Hematopoietic multipotent progenitor cell treated with erythropoietin and hydrocortisone succinate and interleukin-3 and kit ligand, for 8 days (in vitro differentiated cells): ENCODE data around the gene PRKCA.

Experiments
- DNase-seq: peaks from one replicate; pipeline ENCODE4 v3.0.0-alpha.2; 2015

PRKCA gene

DNA sequence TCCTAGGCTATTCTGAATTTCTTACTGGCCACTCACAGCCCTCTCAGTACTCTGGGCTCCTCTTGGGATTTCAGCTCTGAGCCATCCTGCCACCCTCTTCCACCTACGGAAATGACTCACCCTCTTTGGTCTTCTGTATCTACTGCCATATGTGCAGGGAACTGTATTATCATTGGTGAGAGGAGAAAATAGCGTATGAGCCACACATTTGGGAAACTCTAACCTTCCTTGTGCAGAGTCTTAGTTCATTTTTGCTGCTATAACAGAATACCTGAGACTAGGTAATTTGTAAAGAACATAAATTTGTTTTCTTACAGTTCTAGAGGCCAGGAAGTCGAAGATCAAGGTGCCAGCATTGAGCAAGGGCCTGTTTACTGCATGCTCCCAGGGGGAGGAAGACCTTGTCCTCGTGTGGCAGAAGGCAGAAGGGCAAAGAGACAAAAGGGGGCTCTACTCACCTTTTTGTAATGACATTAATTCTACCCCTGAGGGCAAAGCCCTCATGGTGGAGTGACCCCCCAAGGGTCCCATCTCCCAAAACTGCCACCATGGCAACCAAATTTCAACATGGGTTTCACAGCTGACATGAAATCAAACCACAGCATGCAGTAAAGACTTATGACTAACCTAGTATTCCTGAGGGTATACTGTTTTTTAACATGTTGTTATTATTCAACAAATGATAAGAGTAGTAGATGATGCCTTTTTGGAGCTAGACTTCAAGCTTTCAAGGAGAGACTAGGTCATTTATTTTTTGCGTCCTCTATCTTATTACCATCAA, 191.8 kb downstream of the PRKCA start:
- DNase-seq = peak; percentile 47

GRCh38 chr17:66495035-66495434, 192.6 kb downstream of the PRKCA start:
- DNase-seq = no peak

DNA sequence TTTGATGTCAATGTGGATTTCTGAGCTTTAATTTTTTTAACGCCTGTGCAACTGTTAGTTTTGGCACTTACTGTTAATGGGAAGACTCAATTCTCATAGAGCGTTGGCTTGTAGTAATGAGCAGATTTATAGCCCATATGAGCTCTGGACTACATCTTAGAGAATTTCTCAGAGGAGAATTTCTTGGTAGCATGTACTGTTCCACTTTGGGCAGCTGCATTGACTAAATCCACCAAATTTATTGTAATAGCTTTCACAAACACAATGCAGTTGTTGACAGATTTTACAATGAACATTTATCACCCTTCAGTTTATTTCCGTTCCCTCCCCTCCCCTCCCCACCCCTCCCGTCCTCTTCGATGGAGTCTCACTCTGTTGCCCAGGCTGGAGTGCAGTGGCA, 193.9 kb downstream of the PRKCA start:
- DNase-seq = no peak

- DNase-seq = no peak
Observed at GRCh38 chr17:66498580-66498979, 196.2 kb downstream of the PRKCA start.

GRCh38 chr17:66506641-66507040, 204.2 kb downstream of the PRKCA start:
- DNase-seq = no peak

GRCh38 chr17:66507103-66507923, 204.9 kb downstream of the PRKCA start:
- DNase-seq = peak; percentile 43

DNA sequence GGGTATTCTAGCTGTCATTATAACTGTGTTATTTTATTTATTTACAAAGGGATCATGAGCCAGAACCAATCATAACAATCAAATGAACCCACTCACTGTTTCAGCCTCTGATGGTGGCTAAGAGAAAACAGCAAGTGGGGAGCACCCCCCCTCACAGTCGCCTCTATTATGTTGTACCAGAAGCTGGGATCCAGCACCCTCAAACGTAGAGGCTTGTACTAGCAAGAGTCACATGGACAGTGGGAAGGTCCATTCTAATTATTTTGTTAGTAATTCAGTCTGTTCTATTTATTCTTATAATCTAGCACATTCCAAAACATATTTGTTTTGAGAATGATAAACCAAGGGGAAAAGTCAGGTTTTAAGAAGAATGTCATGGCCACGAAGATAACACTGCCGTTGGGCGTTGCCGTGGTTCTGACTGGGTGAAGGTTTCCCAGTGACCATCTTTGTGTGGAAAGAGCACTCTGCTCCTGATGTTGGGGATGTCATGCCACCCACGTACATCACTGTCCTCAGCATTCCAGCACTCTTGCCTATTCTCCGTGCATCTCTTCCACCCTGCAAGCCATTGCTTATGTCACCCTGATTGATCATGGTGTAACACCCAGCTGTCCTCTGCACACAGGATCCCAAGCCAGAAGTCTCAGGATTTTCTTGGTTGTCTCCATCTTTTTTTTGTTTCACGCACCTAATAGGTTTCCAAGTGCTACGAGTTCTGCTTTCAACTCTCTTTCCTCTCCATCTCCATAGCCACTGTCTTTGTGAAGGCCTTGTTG, 205.8 kb downstream of the PRKCA start:
- peak; percentile 35 for DNase-seq

DNA sequence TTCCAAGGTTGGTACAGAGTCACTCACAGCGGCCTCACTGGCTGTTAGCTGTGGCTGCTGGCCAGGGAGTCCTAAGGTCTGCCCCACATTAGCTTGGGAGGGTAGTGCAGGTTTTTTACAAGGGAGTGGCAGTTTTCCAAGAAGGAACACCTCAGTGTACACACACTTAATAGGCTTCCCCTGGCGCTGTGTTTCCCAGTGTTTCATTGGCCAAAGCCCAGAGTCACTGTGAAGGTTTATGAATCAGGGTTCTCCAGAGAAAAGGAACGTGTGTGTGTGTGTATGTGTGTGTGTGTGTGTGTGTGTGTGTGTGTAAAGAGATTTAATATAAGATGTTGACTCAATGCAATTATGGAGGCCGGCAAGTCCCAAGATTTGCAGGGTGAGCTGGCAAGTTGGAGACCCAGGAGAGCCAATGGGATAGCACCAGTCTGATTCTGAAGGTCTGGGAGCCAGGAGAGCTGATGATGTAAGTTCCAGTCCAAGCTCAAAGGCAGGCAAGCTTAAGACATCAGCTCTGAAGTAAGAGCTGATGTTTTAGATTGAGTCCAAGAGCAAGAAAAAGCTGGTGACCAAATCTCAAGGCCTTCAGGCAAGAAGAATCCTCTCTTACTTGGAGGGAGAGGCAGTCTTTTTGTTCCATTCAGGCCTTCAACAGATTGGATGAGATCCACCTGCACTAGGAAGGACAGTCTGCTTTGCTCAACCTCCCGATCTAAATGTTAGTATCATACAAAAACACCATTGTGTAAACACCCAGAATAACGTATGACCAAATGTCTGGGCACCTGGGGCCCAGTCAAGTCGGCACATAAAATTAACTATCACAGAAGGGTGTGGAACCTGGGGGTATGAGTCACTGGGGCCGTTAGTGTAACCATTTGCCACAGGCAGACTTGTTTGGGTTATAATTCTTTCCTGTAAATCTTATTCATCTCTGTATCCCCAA, 206.8 kb downstream of the PRKCA start:
- peak; percentile 3 for DNase-seq

- DNase-seq = no peak
Observed at GRCh38 chr17:66509926-66510325, 207.5 kb downstream of the PRKCA start.

GRCh38 chr17:66511135-66511534, 208.7 kb downstream of the PRKCA start:
- no peak for DNase-seq

- DNase-seq = no peak
Observed at GRCh38 chr17:66514227-66514806, 211.9 kb downstream of the PRKCA start.

DNA sequence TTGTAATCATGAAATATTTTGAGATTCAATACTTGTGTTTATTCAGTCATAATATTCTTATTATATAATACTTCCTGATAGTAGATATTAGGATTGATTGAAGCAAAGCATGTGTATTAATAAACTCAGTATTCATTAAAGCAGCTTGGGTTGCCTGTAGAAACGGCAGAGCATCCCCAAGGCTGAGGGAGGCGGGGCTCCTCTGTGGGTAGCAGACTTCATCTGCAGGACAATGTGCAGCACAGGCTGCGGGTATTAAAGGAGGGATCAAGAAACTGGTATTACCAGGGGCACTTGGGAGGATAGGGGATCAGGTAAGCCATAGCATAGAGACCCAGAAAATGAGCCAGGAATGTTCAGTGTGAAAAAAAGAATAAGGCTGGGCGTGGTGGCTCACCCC, 213.6 kb downstream of the PRKCA start:
- no peak for DNase-seq

DNA sequence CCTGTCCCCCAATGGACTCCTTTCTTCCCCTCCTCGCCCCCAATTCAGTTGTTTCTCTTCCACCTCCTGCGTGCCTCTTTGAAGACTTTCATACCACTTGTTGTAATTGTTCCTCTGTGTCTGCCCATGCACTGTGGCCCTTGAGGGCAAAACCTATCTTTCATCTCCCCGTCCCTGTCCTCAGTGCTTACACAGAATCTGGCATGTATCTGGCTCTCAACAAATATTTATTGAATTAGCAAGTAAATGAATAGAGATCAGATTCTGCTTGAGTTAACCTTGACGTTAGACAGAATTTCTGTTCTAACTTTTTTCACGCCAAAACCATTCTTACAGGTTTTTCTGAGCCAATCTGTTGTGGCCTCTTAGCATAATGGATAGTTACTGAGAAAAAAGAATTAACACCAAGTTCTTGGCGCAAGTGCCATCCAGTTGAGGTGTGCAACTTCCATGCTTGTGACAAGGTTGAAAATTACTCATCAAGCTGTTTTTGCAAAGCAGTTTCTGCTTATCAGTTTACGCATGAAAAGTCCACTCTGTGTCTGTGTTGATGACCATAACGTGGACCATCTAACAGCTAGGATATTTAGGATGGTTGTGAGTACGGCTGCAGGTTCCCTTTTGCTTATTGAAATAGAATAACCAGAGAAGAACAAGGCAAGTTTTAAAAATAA, 215.1 kb downstream of the PRKCA start:
- DNase-seq = no peak

GRCh38 chr17:66518108-66518507, 215.7 kb downstream of the PRKCA start:
- no peak for DNase-seq

GRCh38 chr17:66518677-66519076, 216.3 kb downstream of the PRKCA start:
- DNase-seq = no peak

DNA sequence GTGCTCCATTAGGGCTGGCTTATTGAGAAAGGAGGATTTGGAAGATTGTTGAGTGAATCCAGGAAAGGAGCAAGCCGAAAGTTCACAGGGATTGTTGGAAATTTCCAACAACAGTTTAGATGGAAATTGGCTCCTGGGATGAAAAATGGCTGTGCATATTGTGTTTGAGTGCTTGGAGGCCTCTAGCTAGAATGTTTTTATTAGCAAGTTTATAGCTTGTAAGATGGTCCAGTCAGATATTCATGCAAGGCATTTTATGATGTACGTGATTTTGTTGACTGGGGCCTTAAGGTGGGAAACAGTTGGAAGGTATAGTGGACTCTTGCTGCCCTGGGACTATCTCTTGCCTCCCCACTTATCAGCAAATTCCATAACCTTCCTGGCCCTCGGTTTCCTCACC, 216.7 kb downstream of the PRKCA start:
- DNase-seq = no peak

DNA sequence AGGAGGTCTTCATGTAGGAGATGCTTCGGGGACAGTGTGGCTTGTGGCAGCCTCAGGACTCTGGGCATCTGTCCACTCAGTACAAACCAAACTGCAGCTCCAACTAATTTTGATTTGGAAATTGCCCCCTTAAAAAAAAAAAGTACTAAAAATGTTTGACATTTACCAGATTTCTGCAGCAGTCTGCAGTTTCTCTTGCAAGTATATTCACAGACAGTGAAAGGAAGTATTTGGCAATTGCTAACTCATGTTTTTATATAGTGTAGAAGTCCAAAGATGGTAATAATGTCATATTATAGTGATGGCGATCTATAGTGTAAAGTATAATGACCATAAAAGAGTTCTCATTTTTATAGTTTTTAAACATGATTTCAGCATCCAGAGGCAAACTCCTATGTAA, 218.6 kb downstream of the PRKCA start:
- DNase-seq = no peak

GRCh38 chr17:66522591-66523272, 220.3 kb downstream of the PRKCA start:
- DNase-seq = no peak

- DNase-seq = no peak
Observed at GRCh38 chr17:66523378-66524200, 221.2 kb downstream of the PRKCA start.

DNA sequence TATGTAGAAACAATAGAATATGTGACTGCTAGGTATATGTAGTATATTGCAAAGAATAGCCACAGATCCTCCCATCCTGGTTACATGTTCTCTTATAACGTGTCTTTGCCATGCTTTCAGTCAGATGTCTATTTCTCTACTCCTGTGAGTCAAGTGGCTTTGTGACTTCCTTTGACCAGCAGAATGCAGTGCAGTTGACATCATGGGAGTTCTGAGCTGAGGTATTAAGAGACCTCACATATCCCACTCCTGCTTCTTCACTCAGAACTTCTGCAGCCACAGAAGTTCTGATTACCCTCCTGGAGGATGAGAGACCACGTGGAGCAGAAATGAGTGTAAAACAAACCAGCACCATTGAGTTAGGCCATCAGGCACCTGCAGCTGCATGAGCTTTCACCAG, 222.5 kb downstream of the PRKCA start:
- no peak for DNase-seq
